Measurements from ENCODE around the gene TMEM43. TPM values are rescaled to one million over a fixed set of nuclear protein-coding genes. Genes with fewer than 3 reads are reported as not detected.

Gene TMEM43
- total and polyA plus RNA-seq, 12 donors = 23.9 to 98.0 (median 38.2) TPM

DNA sequence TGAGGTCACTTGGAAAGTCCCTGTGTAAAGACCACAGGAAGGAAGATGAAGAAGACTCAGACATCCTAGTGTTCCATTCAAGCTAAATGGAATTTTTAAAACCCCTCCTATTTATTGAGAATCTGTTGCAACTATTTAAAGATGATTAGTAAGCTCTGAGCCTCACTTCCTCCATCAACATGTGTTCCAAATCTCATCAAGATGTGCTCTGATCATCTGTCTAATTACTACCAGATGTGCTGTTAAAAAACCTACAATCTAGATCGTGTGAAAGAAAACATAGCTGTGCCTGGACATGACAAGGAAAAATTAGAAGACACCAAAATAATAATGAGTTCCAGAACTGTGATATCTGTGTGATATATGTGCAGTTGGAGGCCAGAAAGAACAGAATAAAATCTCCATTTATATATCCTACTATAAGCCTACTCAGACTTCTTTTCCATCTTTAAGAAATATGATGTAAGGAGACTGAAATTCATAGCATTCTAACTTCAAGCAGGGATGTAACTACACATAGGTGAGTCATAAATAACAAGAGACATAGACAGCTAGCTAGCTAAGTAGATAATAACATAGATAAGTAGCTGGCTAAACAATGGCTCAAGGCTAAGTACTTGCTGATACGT, 45.8 kb downstream of the TMEM43 start:
- TF ChIP-seq, protein P1, sequence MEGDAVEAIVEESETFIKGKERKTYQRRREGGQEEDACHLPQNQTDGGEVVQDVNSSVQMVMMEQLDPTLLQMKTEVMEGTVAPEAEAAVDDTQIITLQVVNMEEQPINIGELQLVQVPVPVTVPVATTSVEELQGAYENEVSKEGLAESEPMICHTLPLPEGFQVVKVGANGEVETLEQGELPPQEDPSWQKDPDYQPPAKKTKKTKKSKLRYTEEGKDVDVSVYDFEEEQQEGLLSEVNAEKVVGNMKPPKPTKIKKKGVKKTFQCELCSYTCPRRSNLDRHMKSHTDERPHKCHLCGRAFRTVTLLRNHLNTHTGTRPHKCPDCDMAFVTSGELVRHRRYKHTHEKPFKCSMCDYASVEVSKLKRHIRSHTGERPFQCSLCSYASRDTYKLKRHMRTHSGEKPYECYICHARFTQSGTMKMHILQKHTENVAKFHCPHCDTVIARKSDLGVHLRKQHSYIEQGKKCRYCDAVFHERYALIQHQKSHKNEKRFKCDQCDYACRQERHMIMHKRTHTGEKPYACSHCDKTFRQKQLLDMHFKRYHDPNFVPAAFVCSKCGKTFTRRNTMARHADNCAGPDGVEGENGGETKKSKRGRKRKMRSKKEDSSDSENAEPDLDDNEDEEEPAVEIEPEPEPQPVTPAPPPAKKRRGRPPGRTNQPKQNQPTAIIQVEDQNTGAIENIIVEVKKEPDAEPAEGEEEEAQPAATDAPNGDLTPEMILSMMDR (IDR thresholded peaks at IDR 0.05) = no peak
- H3K27me3 ChIP-seq = no peaks in the 10 kb centered on the region
- no peak overlapping the region for H3K4me3 ChIP-seq
- intact Hi-C loops (cut with DNase I) = loop anchor here in 2 of 10 donors (5.0 to 10.0 kb wide), 2 partner anchors 273 to 276 kb away; no protein-coding TSS in a partner anchor
- no peak for DNase-seq
- peaks cover 0 to 76% (median 64%) of the 10 kb centered on the region in 9 donors for H3K36me3 ChIP-seq
- H3K4me1 ChIP-seq = peaks cover 0 to 14% (median 0%) of the 10 kb centered on the region in 9 donors
- H3K9me3 ChIP-seq = no peaks in the 10 kb centered on the region
- ATAC-seq = no peak
- 81% methylated on average over 2 of the region's 2 CpGs for WGBS, 2 donors
- H3K27ac ChIP-seq = no peak overlapping the region

DNA sequence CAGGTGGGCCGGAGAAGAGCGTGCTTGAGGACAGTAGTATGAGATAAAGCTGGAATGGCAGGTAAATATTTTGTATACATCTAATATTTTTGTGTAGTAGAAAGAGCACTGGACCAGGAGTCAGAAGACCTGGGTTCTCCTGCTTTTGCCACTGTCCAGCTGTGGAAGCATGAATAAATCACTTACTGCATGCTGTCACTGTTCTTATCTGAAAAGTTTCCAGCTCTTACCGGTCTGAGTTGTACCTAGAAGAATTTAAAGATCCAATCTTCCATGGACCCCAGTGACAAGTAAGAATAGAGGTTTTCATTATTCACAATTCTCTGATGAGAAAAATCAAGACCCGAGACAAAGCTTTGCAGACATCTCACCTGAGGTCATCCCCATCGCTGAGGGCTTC, 47.6 kb downstream of the TMEM43 start:
- peaks cover 4 to 32% (median 16%) of the 10 kb centered on the region in 9 donors for H3K4me1 ChIP-seq
- H3K4me3 ChIP-seq = no peak overlapping the region
- DNase-seq (no peak), ATAC-seq (no peak)
- H3K27ac ChIP-seq = no peak overlapping the region
- no peaks in the 10 kb centered on the region for H3K27me3 ChIP-seq
- no peaks in the 10 kb centered on the region for H3K9me3 ChIP-seq
- TF ChIP-seq, protein P1 (IDR thresholded peaks at IDR 0.05) = no peak
- intact Hi-C loops (cut with DNase I) = loop anchor here in 2 of 10 donors (5.0 to 10.0 kb wide), 2 partner anchors 275 to 278 kb away; no protein-coding TSS in a partner anchor
- 93 to 95% methylated on average over 5 of the region's 5 CpGs for WGBS, 2 donors
- peaks cover 0 to 58% (median 48%) of the 10 kb centered on the region in 9 donors for H3K36me3 ChIP-seq

DNA sequence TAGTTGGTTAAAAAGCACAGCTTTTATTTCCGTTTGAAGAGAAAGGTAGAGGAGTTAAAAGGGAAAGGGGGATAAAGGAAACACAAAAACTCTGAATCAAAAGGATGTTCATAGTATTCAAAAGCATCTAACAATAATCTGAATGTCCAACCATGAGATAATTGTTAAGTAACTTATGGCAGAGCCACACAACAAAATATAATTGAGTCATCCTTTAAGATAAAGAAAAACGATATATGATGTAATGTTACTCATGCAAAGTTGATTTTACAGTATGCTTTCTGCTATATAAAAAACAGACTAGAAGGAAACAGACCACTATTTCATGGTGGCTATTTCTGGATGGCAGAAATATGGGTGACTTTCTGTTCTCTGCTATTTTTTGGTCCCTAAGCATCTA, 49.6 kb downstream of the TMEM43 start:
- intact Hi-C loops (cut with DNase I) = loop anchor here in 2 of 10 donors (5.0 to 10.0 kb wide), 2 partner anchors 277 to 280 kb away; no protein-coding TSS in a partner anchor
- ATAC-seq (no peak), DNase-seq (no peak)
- no peak overlapping the region for H3K27ac ChIP-seq
- peaks cover 5 to 42% (median 25%) of the 10 kb centered on the region in 9 donors for H3K4me1 ChIP-seq
- no peak overlapping the region for H3K4me3 ChIP-seq
- H3K27me3 ChIP-seq = no peaks in the 10 kb centered on the region
- WGBS, 2 donors = 67 to 83% methylated on average over 2 of the region's 2 CpGs
- TF ChIP-seq, protein P1 (IDR thresholded peaks at IDR 0.05) = no peak
- H3K9me3 ChIP-seq = no peaks in the 10 kb centered on the region
- peaks cover 0 to 38% (median 28%) of the 10 kb centered on the region in 9 donors for H3K36me3 ChIP-seq

DNA sequence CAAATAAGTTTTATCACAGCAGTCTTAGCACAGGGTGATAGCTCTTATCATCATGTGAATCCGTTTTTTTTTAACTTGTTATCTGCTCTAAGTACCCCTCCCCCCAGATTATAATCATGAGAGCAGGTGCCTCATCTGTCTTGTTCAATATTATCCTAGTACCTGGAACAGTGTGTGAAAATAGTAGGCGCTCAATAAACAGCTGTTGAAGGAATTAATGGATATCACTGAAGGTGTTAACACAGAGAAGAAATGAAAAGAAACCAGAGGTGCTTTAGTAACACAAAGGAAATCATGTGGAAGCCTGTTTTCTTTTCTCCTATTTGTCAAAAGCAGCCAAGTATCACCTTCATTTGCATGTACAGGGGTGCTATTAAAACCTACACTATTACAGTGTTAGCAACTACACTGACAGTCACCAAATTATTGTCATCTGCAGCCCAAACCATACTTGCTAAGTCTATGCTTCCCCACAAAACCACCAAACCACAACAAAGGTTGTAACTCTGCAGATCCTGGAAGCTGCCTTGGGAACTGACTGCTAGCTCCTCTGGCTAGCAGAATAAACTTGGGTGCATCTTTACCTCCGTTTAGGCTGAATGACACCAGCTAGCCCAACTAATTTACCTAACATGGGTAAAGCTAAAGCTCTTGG, 50.7 kb downstream of the TMEM43 start:
- 67 to 71% methylated on average over 3 of the region's 3 CpGs for WGBS, 2 donors
- intact Hi-C loops (cut with DNase I) = loop anchor here in 3 of 10 donors (5.0 to 10.0 kb wide), 2 partner anchors 48 to 281 kb away; partner anchors contain the start of gene TMEM43 (in 2 of the 3)
- DNase-seq (no peak), ATAC-seq (no peak)
- no peak overlapping the region for H3K4me3 ChIP-seq
- H3K36me3 ChIP-seq = peaks cover 0 to 27% (median 20%) of the 10 kb centered on the region in 9 donors
- no peaks in the 10 kb centered on the region for H3K27me3 ChIP-seq
- TF ChIP-seq, protein P1 (IDR thresholded peaks at IDR 0.05) = no peak
- H3K9me3 ChIP-seq = no peaks in the 10 kb centered on the region
- peaks cover 5 to 50% (median 29%) of the 10 kb centered on the region in 9 donors for H3K4me1 ChIP-seq
- H3K27ac ChIP-seq = no peak overlapping the region
